ENCODE measurements around the gene HYKK. TPM values are rescaled to one million over a fixed set of nuclear protein-coding genes. Genes with fewer than 3 reads are reported as not detected.

The HYKK gene
- total and polyA plus RNA-seq, 2 of the 8 experiments (the other 6 are each of a cell fraction or from before 2014, with no cell fraction given): 2.0 to 3.7 TPM

DNA sequence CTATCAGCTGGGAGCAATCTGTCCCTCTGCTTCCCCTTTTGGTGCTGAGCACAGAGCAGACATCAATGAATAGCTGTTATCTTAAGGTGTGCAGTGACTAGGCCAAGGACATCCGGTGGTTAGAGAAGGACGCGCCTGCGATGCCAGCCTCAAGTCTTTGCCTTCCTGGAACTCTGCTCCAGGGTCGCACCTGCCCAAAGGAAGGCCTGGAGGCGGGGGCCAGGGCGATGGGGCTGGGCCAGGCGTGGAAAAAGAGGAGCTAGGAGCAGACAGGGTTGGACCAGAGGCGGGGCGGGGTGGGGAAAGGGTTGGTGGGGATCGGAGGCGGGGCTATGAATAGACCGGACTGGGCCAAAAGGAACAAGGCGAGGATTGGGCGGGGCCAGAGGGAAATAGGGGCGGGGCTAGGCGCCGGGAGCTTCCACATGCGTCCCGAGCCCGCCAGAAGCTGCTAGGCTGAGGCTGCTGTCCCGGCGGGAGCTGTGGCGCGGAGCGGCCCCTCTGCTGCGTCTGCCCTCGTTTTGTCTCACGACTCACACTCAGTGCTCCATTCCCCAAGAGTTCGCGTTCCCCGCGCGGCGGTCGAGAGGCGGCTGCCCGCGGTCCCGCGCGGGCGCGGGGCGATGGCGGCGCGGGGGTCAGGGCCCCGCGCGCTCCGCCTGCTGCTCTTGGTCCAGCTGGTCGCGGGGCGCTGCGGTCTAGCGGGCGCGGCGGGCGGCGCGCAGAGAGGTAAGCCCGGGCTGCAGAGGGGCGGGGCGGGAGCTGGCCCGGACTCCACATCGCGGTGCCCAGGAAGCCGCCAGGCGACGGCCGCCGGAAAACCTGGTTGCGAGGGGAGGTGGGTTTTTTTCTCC lies 57.9 kb downstream of the HYKK start, which contains the start of gene CHRNA5:
TSS of gene CHRNA5 (plus strand) at position 424 of the 854 bp plus-strand sequence. CDS start at position 624, 200 bp downstream.
- peak within 1 kb of the TSS; percentile 71; the same call in 1 of the 2 replicates for H3K27ac ChIP-seq (ENCODE audit: low read depth, low read length)
- H3K56ac ChIP-seq (replicated peaks; ENCODE audit: insufficient read length, low read depth, low read length): peak within 1 kb of the TSS; percentile 52
- POLR2A ChIA-PET (ENCODE audit: partially characterized antibody): interaction anchor here (0.6 to 2.6 kb wide), 18 partner anchors 9 to 301 kb away, joined by 3 to 17 read pairs (median 4); partner anchors contain the start of genes DNAJA4, HYKK, PSMA4 and SKIC8
- H3K27me3 ChIP-seq (replicated peaks in 1 of 4; ENCODE audit: control insufficient read depth in 3 of 4, extremely low read depth in 1 of 4, insufficient read depth in 3 of 4, low read length in 3 of 4): no peaks in the 10 kb centered on the region
- no peaks in the 10 kb centered on the region for H3K79me1 ChIP-seq (ENCODE audit: low read depth, low read length)
- peak within 1 kb of the TSS; percentile 2 for H3K4ac ChIP-seq (replicated peaks; ENCODE audit: insufficient read length, low read depth, low read length)
- H4K8ac ChIP-seq (ENCODE audit: extremely low read depth, insufficient read depth, low read length): peak within 1 kb of the TSS; percentile 80
- H2BK120ac ChIP-seq (replicated peaks; ENCODE audit: low read depth, low read length): no peak within 1 kb of the TSS
- peak; percentile 95 to 100 for DNase-seq (ENCODE audit: low read depth in 1 of 2, low spot score in 2 of 2)
- H4K5ac ChIP-seq (ENCODE audit: insufficient read length, low read depth, low read length): peak within 1 kb of the TSS; percentile 53
- H3K9me3 ChIP-seq (ENCODE audit: insufficient read depth in 2 of 2, low read depth in 1 of 2, low read length in 1 of 2): no peaks in the 10 kb centered on the region
- peak within 1 kb of the TSS; percentile 80 to 89 (median 84) for H3K4me3 ChIP-seq (ENCODE audit: extremely low read depth in 1 of 4, insufficient read depth in 2 of 4, low read depth in 3 of 4, low read length in 4 of 4)
- WGBS, 2 experiments (ENCODE audit: extremely low coverage in 1 of 2, insufficient coverage in 1 of 2, insufficient read length in 1 of 2, insufficient replicate concordance in 2 of 2, low coverage in 1 of 2, low lambda C conversion rate in 2 of 2, missing lambda C conversion rate in 1 of 2): 2% methylated on average over 39 of the region's 75 CpGs; no CpG with 5 or more reads in 1 of the 2 experiments
- H2BK5ac ChIP-seq (ENCODE audit: low read depth, low read length): 0 out of 2 replicates have a peak within 1 kb of the TSS, but pooled peaks have one; percentile 18
- no peak within 1 kb of the TSS for H2BK15ac ChIP-seq (ENCODE audit: low read length)
- no peaks in the 10 kb centered on the region for H3K36me3 ChIP-seq (ENCODE audit: control insufficient read depth in 2 of 4, insufficient read depth in 4 of 4, low read length in 3 of 4)
- peak within 1 kb of the TSS; percentile 51; the same call in 1 of the 2 replicates for H3K18ac ChIP-seq (ENCODE audit: extremely low read depth, low read length)
- H3K23ac ChIP-seq (ENCODE audit: insufficient read length): no peak within 1 kb of the TSS
- H3K4me1 ChIP-seq (replicated peaks in 1 of 4; ENCODE audit: control insufficient read depth in 3 of 4, insufficient read depth in 4 of 4, low read length in 3 of 4): peaks cover 3 to 7% (median 4%) of the 10 kb centered on the region in 4 experiments; a peak in 6 of 7 replicates
- H3K9ac ChIP-seq (replicated peaks in 1 of 4; ENCODE audit: extremely low read depth in 1 of 4, low read depth in 3 of 4, low read length in 3 of 4): peak within 1 kb of the TSS; percentile 61 to 82 (median 77)
- no peak within 1 kb of the TSS for H2AK5ac ChIP-seq (ENCODE audit: low read depth, low read length)
- no peak within 1 kb of the TSS for H2BK20ac ChIP-seq (ENCODE audit: low read length)
- H3K79me2 ChIP-seq (ENCODE audit: control insufficient read depth in 1 of 2, insufficient read depth in 2 of 2, low read length in 2 of 2): peaks cover 0 to 30% of the 10 kb centered on the region in 2 experiments; a peak in 2 of 4 replicates
- peaks cover 5% of the 10 kb centered on the region; the same call in 1 of the 2 replicates for H3K23me2 ChIP-seq (ENCODE audit: low read depth, low read length)
- H3K4me2 ChIP-seq (ENCODE audit: insufficient read depth in 1 of 2, low read depth in 2 of 2, low read length in 2 of 2): peak within 1 kb of the TSS; percentile 63 to 87
- no peak within 1 kb of the TSS for H4K91ac ChIP-seq (replicated peaks; ENCODE audit: insufficient read length, low read length)
- no peak within 1 kb of the TSS for H3K14ac ChIP-seq (ENCODE audit: insufficient read length)
- peak within 1 kb of the TSS; percentile 94 for H2AFZ ChIP-seq (ENCODE audit: low read length)
- H4K20me1 ChIP-seq (replicated peaks in 1 of 2; ENCODE audit: control insufficient read depth in 1 of 2, insufficient read depth in 2 of 2, low read length in 2 of 2): no peaks in the 10 kb centered on the region
- FAIRE-seq: no peak
- CTCF ChIA-PET (ENCODE audit: partially characterized antibody): interaction anchor here (0.6 to 2.1 kb wide), 15 partner anchors 9 to 300 kb away, joined by 3 to 7 read pairs (median 4); partner anchors contain the start of gene PSMA4
- H2BK12ac ChIP-seq (ENCODE audit: low read depth, low read length): no peak within 1 kb of the TSS
- no peak for TF ChIP-seq SP2 (IDR thresholded peaks at IDR 0.05; ENCODE audit: low read length)
- no peak for TF ChIP-seq POU5F1 (IDR thresholded peaks at IDR 0.05; ENCODE audit: low read depth, low read length)
- TF ChIP-seq KDM4A (IDR thresholded peaks at IDR 0.05; ENCODE audit: low read depth, low read length, severe bottlenecking): peak; percentile 20
- TF ChIP-seq GABPA (IDR thresholded peaks at IDR 0.05; ENCODE audit: borderline replicate concordance, insufficient read depth, low read length): no peak
- TF ChIP-seq, protein P1, sequence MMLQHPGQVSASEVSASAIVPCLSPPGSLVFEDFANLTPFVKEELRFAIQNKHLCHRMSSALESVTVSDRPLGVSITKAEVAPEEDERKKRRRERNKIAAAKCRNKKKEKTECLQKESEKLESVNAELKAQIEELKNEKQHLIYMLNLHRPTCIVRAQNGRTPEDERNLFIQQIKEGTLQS (IDR thresholded peaks at IDR 0.05; ENCODE audit: insufficient read depth, low read depth, low read length): no peak
- no peak for TF ChIP-seq JUN (IDR thresholded peaks at IDR 0.05; ENCODE audit: low read depth, low read length)
- TF ChIP-seq SUZ12 (IDR thresholded peaks at IDR 0.05; ENCODE audit: low read length): no peak
- no peak for TF ChIP-seq FOSL1 (IDR thresholded peaks at IDR 0.05; ENCODE audit: insufficient read depth, low read depth, low read length)
- peak; percentile 84; the same call in 1 of the 2 replicates for TF ChIP-seq TBP (IDR thresholded peaks at IDR 0.05; ENCODE audit: low read depth, low read length)
- no peak for TF ChIP-seq SP4 (IDR thresholded peaks at IDR 0.05; ENCODE audit: low read length)
